Activated T-helper 1 cell treated with anti-CD3 and anti-CD28 coated beads, Interleukin-12 subunit alpha, Interleukin-12 subunit beta, Interleukin-2, Interleukin-4 antibody, amounts not matched to agents 30 ng/mL and 10 ng/mL and 1 ng/mL, durations not matched to agents 14 hours and 24 hours and 36 hours (primary cell): Measurements from ENCODE around the gene FAXDC2. TPM values are rescaled to one million over a fixed set of nuclear protein-coding genes. Genes with fewer than 3 reads are reported as not detected.
"Not testable (repeated sequence)": the region's sequence is repeated elsewhere in the genome, so short reads cannot be mapped to it uniquely, and the experiment has no call there.

Source experiments
- DNase-seq: peaks from one replicate; pipeline ENCODE4 v3.0.0; 2021; ENCODE audit warnings: low spot score
- H3K27ac Mint-ChIP-seq: one replicate; pipeline ENCODE4 v1.8.0; 2021; ENCODE audit warnings: mild to moderate bottlenecking, mixed read lengths
- H3K27me3 Mint-ChIP-seq: one replicate; pipeline ENCODE4 v1.8.0; 2022; ENCODE audit warnings: mild to moderate bottlenecking, moderate library complexity, mixed read lengths; ENCODE audit not compliant: insufficient read depth
- H3K36me3 Mint-ChIP-seq: one replicate; pipeline ENCODE4 v1.8.0; 2021; ENCODE audit warnings: low read depth, mixed read lengths
- H3K4me1 Mint-ChIP-seq: one replicate; pipeline ENCODE4 v1.8.0; 2021; ENCODE audit warnings: low read depth, mixed read lengths
- H3K4me3 Mint-ChIP-seq: one replicate; pipeline ENCODE4 v1.8.0; 2021; ENCODE audit warnings: mild to moderate bottlenecking, moderate library complexity, mixed read lengths
- H3K9me3 Mint-ChIP-seq: one replicate; pipeline ENCODE4 v1.8.0; 2021; ENCODE audit warnings: mixed read lengths
- intact Hi-C: fragments of 100-400 bp; cut with micrococcal nuclease; formaldehyde crosslinking; loops from one replicate; pipeline ENCODE4 v1.15.1; 2024
- total RNA-seq: library from RNA; stranded (reverse); gene quantifications from 2 replicates; pipeline ENCODE4 v1.2.3, GENCODE V29; 2022

FAXDC2 gene
- total RNA-seq, 1 donor from 2014 or later = not detected

DNA sequence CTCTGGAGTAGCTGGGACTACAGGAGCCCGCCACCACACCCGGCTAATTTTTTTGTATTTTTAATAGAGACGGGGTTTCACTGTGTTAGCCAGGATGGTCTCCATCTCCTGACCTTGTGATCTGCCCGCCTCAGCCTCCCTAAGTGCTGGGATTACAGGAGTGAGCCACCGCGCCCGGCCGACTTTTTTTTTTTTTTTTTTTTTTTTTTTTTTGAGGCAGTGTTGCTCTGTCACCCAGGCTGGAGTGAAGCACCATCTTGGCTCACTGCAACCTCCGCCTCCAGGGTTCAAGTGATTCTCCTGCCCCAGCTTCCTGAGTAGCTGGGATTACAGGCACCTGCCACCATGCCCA lies 14.7 kb downstream of the FAXDC2 start:
- H3K4me1 Mint-ChIP-seq, H3K27me3 Mint-ChIP-seq, H3K27ac Mint-ChIP-seq, H3K4me3 Mint-ChIP-seq, H3K9me3 Mint-ChIP-seq, intact Hi-C loops, DNase-seq: not testable (repeated sequence)
- H3K36me3 Mint-ChIP-seq = peaks cover 12% of the 10 kb centered on the region

DNA sequence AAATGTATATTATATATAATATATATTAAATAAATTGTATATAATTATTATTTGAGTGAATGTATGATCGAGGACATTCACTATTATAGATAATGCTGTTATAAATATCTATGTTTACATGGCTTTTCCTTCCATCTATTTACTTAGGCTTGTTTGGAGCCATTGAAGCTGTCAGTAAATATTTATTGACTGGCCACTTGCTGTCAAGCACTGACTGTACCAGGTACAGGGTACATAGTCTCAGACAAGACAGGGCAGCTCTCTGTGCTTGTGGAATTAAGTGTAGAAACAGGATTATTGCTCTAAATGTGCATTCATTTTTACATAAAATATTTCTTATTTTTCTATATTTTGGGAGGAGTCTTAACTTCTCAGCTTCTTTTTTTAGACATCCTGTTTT lies 16.4 kb downstream of the FAXDC2 start:
- no peaks in the 10 kb centered on the region for H3K9me3 Mint-ChIP-seq
- intact Hi-C loops = no loop called here
- H3K27ac Mint-ChIP-seq = no peak overlapping the region

DNA sequence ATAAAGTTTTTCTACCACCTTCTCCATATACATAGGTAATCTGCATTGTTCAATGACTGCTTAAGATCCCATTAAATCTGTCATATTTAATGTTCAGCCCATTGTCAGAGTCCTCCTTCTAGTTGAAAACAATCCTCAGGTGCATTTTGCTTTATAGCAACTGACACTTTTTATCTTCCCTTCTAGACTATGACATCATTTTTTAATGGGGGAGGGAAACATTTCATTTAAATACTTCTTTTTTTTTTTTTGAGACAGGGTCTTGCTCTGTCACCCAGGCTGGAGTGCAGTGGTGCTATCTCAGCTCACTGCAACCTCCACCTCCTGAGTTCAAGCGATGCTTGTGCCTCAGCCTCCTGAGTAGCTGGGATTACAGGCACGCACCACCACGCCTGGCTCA lies 17.6 kb downstream of the FAXDC2 start:
- H3K27ac Mint-ChIP-seq, H3K27me3 Mint-ChIP-seq, DNase-seq, intact Hi-C loops, H3K9me3 Mint-ChIP-seq, H3K4me3 Mint-ChIP-seq: not testable (repeated sequence)
- Mint-ChIP-seq H3K36me3 (peaks cover 14% of the 10 kb centered on the region), H3K4me1 (peaks cover 35% of the 10 kb centered on the region)

More for the DNA sequence above, 16.4 kb downstream of the FAXDC2 start:
- DNase-seq = no peak
- Mint-ChIP-seq H3K36me3 (peaks cover 16% of the 10 kb centered on the region), H3K4me3 (no peak overlapping the region), H3K4me1 (peaks cover 25% of the 10 kb centered on the region), H3K27me3 (no peaks in the 10 kb centered on the region)

DNA sequence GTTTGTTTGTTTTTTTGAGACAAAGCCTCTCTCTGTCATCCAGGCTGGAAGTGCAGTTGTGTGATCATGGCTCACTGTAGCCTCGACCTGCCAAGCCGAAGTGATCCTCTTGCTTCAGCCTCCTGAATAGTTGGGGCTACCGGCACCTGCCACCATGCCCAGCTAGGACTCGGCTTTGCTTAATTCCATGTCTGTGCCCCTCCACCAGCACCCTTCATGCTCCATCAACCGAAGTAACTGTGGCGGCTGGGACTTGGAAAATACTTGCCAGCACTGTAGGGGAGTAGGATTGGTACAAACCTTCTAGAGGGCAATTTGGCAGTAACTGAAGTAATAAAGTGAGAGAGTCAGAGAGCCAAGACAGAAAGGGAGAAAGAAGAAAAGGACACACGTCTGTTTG lies 19.0 kb downstream of the FAXDC2 start:
- Mint-ChIP-seq H3K4me1 (peaks cover 40% of the 10 kb centered on the region), H3K9me3 (no peaks in the 10 kb centered on the region), H3K27me3 (no peaks in the 10 kb centered on the region), H3K4me3 (no peak overlapping the region), H3K36me3 (peaks cover 15% of the 10 kb centered on the region), H3K27ac (no peak overlapping the region)
- DNase-seq = no peak
- intact Hi-C loops = no loop called here

DNA sequence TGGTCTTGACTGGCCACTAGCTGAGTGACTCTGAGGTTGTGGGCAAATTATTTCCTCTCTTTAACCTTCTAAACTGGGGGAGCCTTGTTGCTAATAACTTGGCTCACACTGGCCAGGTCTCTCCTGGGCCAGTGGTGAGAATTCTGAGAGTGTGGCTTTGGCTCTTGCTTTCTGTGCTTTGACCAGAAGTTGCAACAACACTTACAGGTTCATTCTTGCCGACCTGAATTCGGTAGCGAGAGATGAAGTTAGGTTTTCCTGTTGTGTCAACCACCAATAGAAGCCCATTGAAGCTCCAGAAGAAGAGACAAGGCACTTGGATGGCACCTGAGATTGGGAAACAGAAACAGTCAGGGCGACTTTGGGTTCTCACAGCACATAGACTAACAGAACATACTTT lies 19.8 kb downstream of the FAXDC2 start:
- Mint-ChIP-seq H3K27me3 (no peaks in the 10 kb centered on the region), H3K9me3 (no peaks in the 10 kb centered on the region), H3K4me1 (peaks cover 46% of the 10 kb centered on the region), H3K27ac (peak overlapping the region; percentile 72), H3K4me3 (peak overlapping the region; percentile 39), H3K36me3 (peaks cover 20% of the 10 kb centered on the region)
- no peak for DNase-seq
- intact Hi-C loops = no loop called here

DNA sequence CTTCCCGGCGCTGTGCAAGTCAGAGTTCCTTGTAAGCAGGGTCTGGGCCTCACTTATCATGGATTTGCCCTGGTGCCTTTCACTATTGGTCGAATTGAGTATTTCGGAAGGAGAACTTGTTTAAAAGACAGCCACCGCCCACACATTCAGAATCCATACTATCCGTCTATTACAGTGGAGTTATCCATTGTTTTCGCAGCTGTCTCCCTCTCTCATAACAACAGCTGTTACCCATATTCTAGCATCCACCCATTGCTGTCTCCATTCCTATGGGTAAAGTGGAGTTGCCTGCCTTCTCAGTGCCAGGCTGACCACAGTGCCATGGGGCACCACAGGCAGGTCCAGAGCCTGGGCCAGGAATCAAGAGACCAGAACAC lies 20.2 kb downstream of the FAXDC2 start:
- H3K27ac Mint-ChIP-seq = peak overlapping the region; percentile 72
- no peaks in the 10 kb centered on the region for H3K9me3 Mint-ChIP-seq
- H3K4me3 Mint-ChIP-seq = peak overlapping the region; percentile 39
- H3K36me3 Mint-ChIP-seq = peaks cover 21% of the 10 kb centered on the region
- no peak for DNase-seq
- peaks cover 47% of the 10 kb centered on the region for H3K4me1 Mint-ChIP-seq
- intact Hi-C loops = no loop called here
- H3K27me3 Mint-ChIP-seq = no peaks in the 10 kb centered on the region

DNA sequence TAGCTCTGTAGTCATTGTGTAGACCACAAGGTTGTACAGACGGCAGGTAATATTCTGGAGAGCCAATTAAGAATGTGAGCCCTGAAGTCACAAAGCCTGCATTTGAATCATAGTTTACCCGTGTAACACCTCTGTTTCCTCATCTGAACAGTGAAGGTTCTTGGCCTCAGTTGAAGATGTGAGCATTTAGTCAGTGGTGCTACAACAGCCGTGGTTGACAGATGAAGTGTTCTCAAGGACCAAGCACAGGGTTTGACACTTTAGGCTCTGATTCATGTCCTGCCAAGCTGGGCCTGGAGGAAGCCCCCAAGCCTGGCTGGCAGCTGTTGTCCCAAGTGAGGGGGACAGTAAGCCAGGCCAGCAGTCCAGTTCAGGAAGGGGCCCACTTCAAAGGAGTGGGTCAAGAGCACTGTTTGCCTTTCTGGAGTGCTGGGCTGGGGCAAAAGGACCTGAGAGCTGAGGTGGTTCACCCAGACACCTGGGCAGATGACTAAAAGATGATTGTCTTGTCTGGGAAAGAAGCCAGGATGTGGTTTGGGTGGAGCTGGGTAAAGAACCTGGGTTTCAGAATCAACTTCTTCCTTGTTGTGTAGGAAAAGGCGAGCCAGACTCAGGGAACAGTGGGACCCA lies 20.7 kb downstream of the FAXDC2 start:
- H3K4me1 Mint-ChIP-seq = peaks cover 47% of the 10 kb centered on the region
- peak; percentile 25 for DNase-seq
- H3K36me3 Mint-ChIP-seq = peaks cover 22% of the 10 kb centered on the region
- peak overlapping the region; percentile 72 for H3K27ac Mint-ChIP-seq
- H3K9me3 Mint-ChIP-seq = no peaks in the 10 kb centered on the region
- intact Hi-C loops = no loop called here
- peak overlapping the region; percentile 39 for H3K4me3 Mint-ChIP-seq
- no peaks in the 10 kb centered on the region for H3K27me3 Mint-ChIP-seq

DNA sequence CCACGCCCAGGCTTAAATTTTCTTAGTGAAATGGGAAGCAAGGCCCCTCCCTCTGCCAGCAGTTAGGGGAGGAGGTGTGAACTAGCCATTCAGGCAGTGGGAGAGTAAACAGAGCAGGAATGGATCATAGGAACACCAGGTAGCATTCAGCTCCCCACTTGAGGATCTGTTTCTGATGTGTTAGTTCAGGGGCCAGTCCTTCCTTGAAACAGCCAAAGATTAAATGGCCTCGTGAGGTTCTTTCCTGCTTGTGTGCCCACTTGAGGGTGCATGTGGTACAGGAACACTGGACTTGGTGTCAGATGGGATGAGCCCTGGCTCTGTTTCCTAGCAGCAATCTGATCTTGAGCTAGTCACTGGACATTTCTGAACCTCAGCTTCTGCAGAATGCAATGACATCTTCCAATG lies 21.2 kb downstream of the FAXDC2 start:
- Mint-ChIP-seq H3K4me3 (no peak overlapping the region), H3K9me3 (no peaks in the 10 kb centered on the region), H3K27me3 (no peaks in the 10 kb centered on the region), H3K4me1 (peaks cover 47% of the 10 kb centered on the region), H3K27ac (peak overlapping the region; percentile 72), H3K36me3 (peaks cover 26% of the 10 kb centered on the region)
- no peak for DNase-seq
- intact Hi-C loops = no loop called here

DNA sequence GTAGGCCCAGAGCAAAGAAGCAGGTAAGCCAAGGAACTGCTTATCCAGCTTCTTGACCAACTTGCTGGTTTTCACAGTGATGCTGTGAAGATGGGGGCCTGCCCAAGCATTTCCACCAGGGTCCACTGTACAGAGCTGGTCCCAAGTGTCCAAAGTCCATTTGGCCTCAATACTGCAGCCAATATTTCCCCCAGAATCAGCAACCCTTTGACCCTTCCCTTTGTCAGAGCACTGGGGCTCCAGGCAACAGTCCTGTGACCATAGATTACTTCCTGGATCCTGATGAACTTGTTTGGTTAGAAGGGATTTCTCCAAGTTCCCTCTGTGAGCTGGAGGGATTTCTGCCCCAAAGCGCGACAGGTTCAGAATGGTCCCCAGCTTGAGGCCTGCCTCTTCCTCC lies 26.3 kb downstream of the FAXDC2 start:
- intact Hi-C loops = no loop called here
- Mint-ChIP-seq H3K27ac (no peak overlapping the region), H3K9me3 (no peaks in the 10 kb centered on the region), H3K27me3 (no peaks in the 10 kb centered on the region), H3K4me3 (no peak overlapping the region), H3K36me3 (peaks cover 28% of the 10 kb centered on the region), H3K4me1 (peaks cover 43% of the 10 kb centered on the region)
- no peak for DNase-seq

DNA sequence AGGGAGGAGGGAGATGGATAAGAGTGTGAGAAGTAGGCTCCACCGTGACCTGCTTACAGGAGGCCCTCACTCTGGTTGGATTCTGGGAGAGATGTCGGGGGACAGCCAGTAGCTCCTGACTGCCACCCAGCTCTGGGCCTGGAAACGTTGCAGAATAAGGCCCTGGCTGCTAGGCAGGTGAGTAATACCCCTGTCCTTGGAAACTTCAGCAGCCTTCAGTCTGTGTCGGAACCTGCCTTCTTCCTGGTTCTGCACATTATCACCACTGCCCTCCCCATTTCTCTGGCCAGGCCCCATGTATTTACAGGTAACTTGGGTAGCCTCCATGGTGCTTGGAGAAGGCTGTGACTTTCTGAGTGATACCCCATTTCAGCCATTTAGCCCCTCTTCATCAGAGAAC lies 26.8 kb downstream of the FAXDC2 start:
- Mint-ChIP-seq H3K36me3 (peaks cover 28% of the 10 kb centered on the region), H3K4me3 (no peak overlapping the region), H3K4me1 (peaks cover 45% of the 10 kb centered on the region), H3K9me3 (no peaks in the 10 kb centered on the region), H3K27me3 (no peaks in the 10 kb centered on the region), H3K27ac (no peak overlapping the region)
- intact Hi-C loops = no loop called here
- DNase-seq = no peak

DNA sequence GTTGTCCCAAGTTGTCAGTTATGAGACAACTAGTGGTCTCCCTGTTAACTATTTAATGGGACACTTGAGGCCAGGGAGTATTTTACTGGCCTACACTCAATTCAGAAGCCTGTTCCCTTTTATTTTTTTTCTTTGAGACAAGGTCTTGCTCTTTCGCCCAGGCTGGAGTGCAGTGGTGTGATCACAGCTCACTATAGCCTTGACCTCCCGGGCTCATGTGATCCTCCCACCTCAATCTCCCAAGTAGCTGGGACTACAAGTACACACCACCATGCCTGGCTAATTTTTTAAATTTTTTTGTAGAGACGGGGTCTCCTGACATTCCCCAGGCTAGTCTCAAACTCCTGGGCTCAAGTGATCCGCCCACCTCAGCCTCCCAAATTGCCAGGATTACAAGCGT lies 27.5 kb downstream of the FAXDC2 start:
- DNase-seq, H3K9me3 Mint-ChIP-seq, intact Hi-C loops, H3K27ac Mint-ChIP-seq, H3K27me3 Mint-ChIP-seq, H3K4me3 Mint-ChIP-seq: not testable (repeated sequence)
- H3K36me3 Mint-ChIP-seq = peaks cover 31% of the 10 kb centered on the region
- H3K4me1 Mint-ChIP-seq = peaks cover 45% of the 10 kb centered on the region

DNA sequence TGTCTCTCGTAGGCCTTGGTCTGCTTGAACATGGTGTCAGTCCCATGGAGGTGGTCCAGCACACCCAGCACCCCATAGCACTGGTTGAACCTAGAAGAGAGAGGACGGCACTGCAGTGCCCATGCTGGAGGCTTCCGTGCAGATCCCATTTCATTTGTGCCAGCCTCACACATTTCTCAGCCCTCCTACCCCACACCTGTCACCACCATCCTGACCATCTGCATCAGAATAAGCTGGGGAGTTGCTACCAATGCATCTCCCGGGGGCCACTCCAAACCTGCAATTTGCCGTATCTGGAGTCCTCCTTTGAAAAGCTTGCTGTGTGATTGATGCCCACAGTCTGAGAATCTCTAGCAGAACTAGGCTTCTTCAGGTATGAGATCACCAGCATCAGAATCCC lies 30.0 kb downstream of the FAXDC2 start:
- H3K4me1 Mint-ChIP-seq = peaks cover 53% of the 10 kb centered on the region
- no peak overlapping the region for H3K27ac Mint-ChIP-seq
- H3K36me3 Mint-ChIP-seq = peaks cover 44% of the 10 kb centered on the region
- DNase-seq = no peak
- intact Hi-C loops = no loop called here
- H3K27me3 Mint-ChIP-seq = no peaks in the 10 kb centered on the region
- no peak overlapping the region for H3K4me3 Mint-ChIP-seq
- H3K9me3 Mint-ChIP-seq = no peaks in the 10 kb centered on the region

DNA sequence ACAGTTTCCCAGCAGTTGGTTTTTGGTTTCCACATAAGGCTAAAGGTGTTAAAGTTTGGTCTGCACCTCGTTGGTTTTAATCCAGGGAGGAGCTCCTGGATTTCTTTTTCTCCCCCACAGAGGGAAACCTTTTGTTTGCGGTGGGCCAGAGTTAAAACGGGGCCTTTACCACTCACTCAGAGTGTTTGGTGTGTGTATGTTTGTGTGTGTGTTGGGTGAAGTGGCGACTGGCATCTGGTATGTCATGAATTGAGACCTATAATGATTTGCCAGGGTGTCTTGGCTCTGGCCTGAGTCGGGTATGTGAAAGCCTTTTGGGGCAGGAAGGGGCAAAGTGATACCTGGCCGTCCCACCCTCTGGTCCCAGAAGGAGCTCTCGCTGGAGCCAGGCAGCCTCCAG lies 30.9 kb downstream of the FAXDC2 start:
- Mint-ChIP-seq H3K4me3 (no peak overlapping the region), H3K36me3 (peaks cover 50% of the 10 kb centered on the region)

DNA sequence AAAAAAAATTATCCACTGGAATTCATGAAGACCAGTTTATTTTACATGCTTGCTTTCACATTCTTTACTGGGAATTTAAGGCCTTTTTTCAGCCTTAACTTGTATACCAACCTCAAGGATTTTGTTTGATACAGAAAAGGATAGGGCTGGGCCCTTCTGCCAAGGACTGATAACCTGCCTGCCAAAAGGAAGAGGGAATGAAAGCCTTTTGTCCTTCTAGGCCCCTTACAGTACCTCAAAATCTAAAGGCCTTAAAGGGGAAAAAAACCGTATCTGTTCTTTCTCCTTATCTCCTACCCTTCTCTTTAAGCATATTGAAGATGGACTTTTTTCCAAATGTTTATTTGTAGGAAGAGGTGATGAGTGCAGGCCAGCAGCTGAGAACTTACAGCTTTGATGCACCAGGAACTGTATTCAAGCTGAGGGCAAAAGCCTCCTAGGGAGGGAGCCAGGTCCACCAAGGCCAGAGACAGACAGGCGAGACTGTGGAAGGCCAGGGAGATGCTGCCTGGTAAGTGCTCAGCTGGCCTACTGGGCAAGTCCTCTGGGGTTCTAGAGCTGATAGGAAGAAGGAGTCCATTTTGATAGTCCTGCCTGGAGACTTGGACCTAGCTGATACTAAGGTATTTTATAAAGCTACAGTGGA lies 31.8 kb downstream of the FAXDC2 start:
- DNase-seq = no peak
- no peaks in the 10 kb centered on the region for H3K9me3 Mint-ChIP-seq
- no peak overlapping the region for H3K4me3 Mint-ChIP-seq
- no peak overlapping the region for H3K27ac Mint-ChIP-seq
- intact Hi-C loops = no loop called here
- no peaks in the 10 kb centered on the region for H3K27me3 Mint-ChIP-seq
- H3K4me1 Mint-ChIP-seq = peaks cover 63% of the 10 kb centered on the region
- peaks cover 53% of the 10 kb centered on the region for H3K36me3 Mint-ChIP-seq

More for the DNA sequence above, 30.9 kb downstream of the FAXDC2 start:
- H3K4me1 Mint-ChIP-seq = peaks cover 61% of the 10 kb centered on the region
- no peak for DNase-seq
- intact Hi-C loops = no loop called here
- peak overlapping the region; percentile 49 for H3K27ac Mint-ChIP-seq
- no peaks in the 10 kb centered on the region for H3K27me3 Mint-ChIP-seq
- no peaks in the 10 kb centered on the region for H3K9me3 Mint-ChIP-seq
